ENCODE measurements around the gene FOXA1. TPM values are rescaled to one million over a fixed set of nuclear protein-coding genes. Genes with fewer than 3 reads are reported as not detected.

The FOXA1 gene
- total RNA-seq, 1 experiment from 2014 or later, result 8.7 TPM

DNA sequence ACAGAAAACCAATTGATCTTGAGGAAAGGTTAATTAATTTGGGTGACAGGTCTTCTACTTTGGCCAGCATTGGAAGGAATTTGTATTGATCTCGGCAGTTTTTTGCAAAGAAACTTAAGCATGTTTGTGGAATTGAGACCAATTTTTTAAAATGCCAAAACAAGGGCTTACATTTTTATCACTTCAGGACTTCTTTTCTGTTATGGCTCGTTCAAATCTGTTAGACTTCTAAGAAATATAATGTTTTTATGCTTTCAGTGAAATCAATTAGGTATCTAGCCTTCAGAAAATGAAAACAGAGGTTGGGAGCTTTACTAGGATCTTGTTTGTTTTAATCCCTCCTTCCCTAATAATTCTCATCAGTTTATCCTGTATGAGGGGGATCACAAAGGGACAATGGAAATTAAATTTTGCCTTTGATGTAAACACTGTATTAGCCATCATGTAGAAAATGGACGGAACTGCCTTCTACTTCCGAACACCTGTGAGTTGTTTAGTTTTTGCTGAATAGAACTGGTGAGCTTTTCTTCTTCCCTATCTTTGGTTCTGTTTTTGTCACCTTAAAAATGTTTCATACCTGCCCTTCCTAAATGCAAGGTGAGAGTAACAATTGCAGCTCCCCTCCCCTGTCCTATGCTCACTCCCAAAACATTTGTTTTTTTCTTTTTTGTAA is 7.8 kb downstream of the FOXA1 start:
- ChIA-PET POLR2A (interaction anchor here (0.6 kb wide), 1 partner anchor 343 kb away, joined by 4 read pairs; no protein-coding TSS in a partner anchor), CTCF (no interaction called here)
- intact Hi-C loops (cut with micrococcal nuclease; ENCODE audit: unreplicated experiment), result no loop called here
- DNase-seq (ENCODE audit: low read depth, low spot score) (no peak), ATAC-seq (no peak)
- no peaks in the 10 kb centered on the region for H3K36me3 ChIP-seq (ENCODE audit: control insufficient read depth, insufficient read depth, low read length)
- TF ChIP-seq POLR2AphosphoS5 (IDR thresholded peaks at IDR 0.05; ENCODE audit: low read depth, low read length) (no peak), TCF7L2 (IDR thresholded peaks at IDR 0.05; ENCODE audit: low read depth, low read length) (no peak), SIN3A (IDR thresholded peaks at IDR 0.05; ENCODE audit: borderline replicate concordance, insufficient read depth, low read depth, low read length) (no peak)
- TF ChIP-seq, protein P1, sequence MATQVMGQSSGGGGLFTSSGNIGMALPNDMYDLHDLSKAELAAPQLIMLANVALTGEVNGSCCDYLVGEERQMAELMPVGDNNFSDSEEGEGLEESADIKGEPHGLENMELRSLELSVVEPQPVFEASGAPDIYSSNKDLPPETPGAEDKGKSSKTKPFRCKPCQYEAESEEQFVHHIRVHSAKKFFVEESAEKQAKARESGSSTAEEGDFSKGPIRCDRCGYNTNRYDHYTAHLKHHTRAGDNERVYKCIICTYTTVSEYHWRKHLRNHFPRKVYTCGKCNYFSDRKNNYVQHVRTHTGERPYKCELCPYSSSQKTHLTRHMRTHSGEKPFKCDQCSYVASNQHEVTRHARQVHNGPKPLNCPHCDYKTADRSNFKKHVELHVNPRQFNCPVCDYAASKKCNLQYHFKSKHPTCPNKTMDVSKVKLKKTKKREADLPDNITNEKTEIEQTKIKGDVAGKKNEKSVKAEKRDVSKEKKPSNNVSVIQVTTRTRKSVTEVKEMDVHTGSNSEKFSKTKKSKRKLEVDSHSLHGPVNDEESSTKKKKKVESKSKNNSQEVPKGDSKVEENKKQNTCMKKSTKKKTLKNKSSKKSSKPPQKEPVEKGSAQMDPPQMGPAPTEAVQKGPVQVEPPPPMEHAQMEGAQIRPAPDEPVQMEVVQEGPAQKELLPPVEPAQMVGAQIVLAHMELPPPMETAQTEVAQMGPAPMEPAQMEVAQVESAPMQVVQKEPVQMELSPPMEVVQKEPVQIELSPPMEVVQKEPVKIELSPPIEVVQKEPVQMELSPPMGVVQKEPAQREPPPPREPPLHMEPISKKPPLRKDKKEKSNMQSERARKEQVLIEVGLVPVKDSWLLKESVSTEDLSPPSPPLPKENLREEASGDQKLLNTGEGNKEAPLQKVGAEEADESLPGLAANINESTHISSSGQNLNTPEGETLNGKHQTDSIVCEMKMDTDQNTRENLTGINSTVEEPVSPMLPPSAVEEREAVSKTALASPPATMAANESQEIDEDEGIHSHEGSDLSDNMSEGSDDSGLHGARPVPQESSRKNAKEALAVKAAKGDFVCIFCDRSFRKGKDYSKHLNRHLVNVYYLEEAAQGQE (IDR thresholded peaks at IDR 0.05; ENCODE audit: insufficient read depth in 1 of 2, low read depth in 2 of 2, low read length in 1 of 2), result no peak
- TF ChIP-seq, protein P2, sequence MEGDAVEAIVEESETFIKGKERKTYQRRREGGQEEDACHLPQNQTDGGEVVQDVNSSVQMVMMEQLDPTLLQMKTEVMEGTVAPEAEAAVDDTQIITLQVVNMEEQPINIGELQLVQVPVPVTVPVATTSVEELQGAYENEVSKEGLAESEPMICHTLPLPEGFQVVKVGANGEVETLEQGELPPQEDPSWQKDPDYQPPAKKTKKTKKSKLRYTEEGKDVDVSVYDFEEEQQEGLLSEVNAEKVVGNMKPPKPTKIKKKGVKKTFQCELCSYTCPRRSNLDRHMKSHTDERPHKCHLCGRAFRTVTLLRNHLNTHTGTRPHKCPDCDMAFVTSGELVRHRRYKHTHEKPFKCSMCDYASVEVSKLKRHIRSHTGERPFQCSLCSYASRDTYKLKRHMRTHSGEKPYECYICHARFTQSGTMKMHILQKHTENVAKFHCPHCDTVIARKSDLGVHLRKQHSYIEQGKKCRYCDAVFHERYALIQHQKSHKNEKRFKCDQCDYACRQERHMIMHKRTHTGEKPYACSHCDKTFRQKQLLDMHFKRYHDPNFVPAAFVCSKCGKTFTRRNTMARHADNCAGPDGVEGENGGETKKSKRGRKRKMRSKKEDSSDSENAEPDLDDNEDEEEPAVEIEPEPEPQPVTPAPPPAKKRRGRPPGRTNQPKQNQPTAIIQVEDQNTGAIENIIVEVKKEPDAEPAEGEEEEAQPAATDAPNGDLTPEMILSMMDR (IDR thresholded peaks at IDR 0.05), result no peak
- H3K4me3 ChIP-seq (ENCODE audit: low read depth in 2 of 2, low read length in 2 of 2), result no peak overlapping the region
- no peaks in the 10 kb centered on the region for H3K27me3 ChIP-seq (ENCODE audit: control insufficient read depth, insufficient read depth, low read length)
- no peak overlapping the region for H3K27ac ChIP-seq (ENCODE audit: low read length)
- in situ Hi-C loops (cut with HindIII; ENCODE audit: low pct_unique_long_range_greater_than_20kb, low sequenced_read_pairs), result no loop called here
- no TSS peak for BruUV-seq (replicated peaks)
- no peaks in the 10 kb centered on the region; the same call in 1 of the 2 replicates for H3K4me1 ChIP-seq (ENCODE audit: control insufficient read depth, insufficient read depth, low read length)
- H3K9me3 ChIP-seq (ENCODE audit: control insufficient read depth, insufficient read depth, low read depth, low read length), result no peaks in the 10 kb centered on the region

DNA sequence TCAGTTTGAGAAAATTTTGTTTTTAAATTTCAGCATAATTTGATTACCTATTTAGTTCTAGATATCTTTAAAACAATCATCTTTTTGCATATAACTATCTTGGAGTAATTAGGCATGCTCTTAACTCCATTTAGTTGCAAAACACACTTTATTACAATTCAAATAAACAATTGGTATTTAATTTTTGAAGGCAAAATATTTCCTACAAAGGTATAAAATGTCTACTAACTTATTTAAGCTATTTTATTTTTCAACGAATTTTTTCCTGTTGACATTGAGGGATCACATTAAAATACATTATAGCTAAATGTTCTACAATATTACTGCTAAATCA is 8.3 kb downstream of the FOXA1 start:
- ChIA-PET CTCF (no interaction called here), POLR2A (interaction anchor here (0.6 kb wide), 1 partner anchor 343 kb away, joined by 4 read pairs; no protein-coding TSS in a partner anchor)
- Histone ChIP-seq H3K36me3 (ENCODE audit: control insufficient read depth, insufficient read depth, low read length) (no peaks in the 10 kb centered on the region), H3K27ac (ENCODE audit: low read length) (no peak overlapping the region), H3K4me3 (ENCODE audit: low read depth in 2 of 2, low read length in 2 of 2) (no peak overlapping the region), H3K9me3 (ENCODE audit: control insufficient read depth, insufficient read depth, low read depth, low read length) (no peaks in the 10 kb centered on the region), H3K27me3 (ENCODE audit: control insufficient read depth, insufficient read depth, low read length) (no peaks in the 10 kb centered on the region), H3K4me1 (ENCODE audit: control insufficient read depth, insufficient read depth, low read length) (no peaks in the 10 kb centered on the region; the same call in 1 of the 2 replicates)
- in situ Hi-C loops (cut with HindIII; ENCODE audit: low pct_unique_long_range_greater_than_20kb, low sequenced_read_pairs) (no loop called here), intact Hi-C loops (cut with micrococcal nuclease; ENCODE audit: unreplicated experiment) (no loop called here)
- ATAC-seq, result no peak
- DNase-seq (ENCODE audit: low read depth, low spot score), result no peak
- BruUV-seq (replicated peaks), result no TSS peak
- TF ChIP-seq, protein P1 (IDR thresholded peaks at IDR 0.05; ENCODE audit: insufficient read depth in 1 of 2, low read depth in 2 of 2, low read length in 1 of 2), result no peak
- TF ChIP-seq, protein P2 (IDR thresholded peaks at IDR 0.05), result no peak
- TF ChIP-seq TCF7L2 (IDR thresholded peaks at IDR 0.05; ENCODE audit: low read depth, low read length) (no peak), SIN3A (IDR thresholded peaks at IDR 0.05; ENCODE audit: borderline replicate concordance, insufficient read depth, low read depth, low read length) (no peak), POLR2AphosphoS5 (IDR thresholded peaks at IDR 0.05; ENCODE audit: low read depth, low read length) (no peak)
